ENCODE data around the gene HSPA14.

HSPA14 gene

DNA sequence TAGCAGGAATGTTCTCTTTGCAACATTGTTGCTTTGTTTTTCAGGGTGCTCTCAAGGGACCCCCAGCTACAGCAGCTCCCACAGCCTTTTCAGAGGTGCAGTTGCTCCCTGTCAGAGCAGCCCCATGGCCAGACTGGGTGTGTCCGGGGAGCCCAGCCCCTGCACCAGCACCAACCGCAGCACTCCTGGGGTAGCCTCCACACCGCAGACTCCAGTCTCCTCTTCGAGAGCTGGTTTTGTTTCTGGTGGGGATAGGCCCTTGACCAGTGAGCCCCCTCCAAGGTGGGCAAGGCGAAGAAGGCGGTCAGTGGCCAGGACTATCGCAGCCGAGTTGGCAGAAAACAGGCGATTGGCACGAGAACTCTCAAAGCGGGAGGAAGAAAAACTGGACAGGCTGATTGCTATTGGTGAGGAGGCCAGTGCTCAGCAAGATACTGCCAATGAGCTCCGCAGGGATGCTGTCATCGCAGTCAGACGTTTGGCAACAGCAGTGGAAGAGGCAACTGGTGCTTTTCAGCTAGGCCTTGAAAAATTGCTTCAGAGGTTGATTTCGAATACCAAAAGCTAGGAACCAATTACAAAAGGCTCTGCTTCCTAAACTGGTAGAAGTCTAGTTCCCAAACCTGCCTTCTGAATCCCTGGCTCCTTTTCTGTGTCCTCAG, 5.4 kb downstream of the HSPA14 start:
- Histone ChIP-seq H3K9ac (ENCODE audit: low read depth, low read length) (no peak overlapping the region), H3K27me3 (ENCODE audit: insufficient read depth, low read length, poor library complexity) (no peaks in the 10 kb centered on the region), H3K4me2 (ENCODE audit: insufficient read depth, low read length) (no peak overlapping the region), H4K20me1 (ENCODE audit: insufficient read depth, low read length) (peaks cover 58% of the 10 kb centered on the region), H3K4me1 (ENCODE audit: insufficient read depth, low read length) (peaks cover 16% of the 10 kb centered on the region), H3K4me3 (ENCODE audit: low read depth in 1 of 2, low read length in 2 of 2) (no peak overlapping the region), H3K36me3 (ENCODE audit: insufficient read depth, low read length) (peaks cover 61% of the 10 kb centered on the region), H3K9me3 (ENCODE audit: insufficient read depth, low read length, severe bottlenecking) (no peaks in the 10 kb centered on the region), H3K27ac (ENCODE audit: low read length) (no peak overlapping the region), H2AFZ (ENCODE audit: low read depth, low read length) (no peak overlapping the region), H3K79me2 (ENCODE audit: insufficient read depth, low read length) (peaks cover 66% of the 10 kb centered on the region)
- no peak for TF ChIP-seq EZH2 (IDR thresholded peaks at IDR 0.05; ENCODE audit: borderline replicate concordance, low read depth, low read length, severe bottlenecking)
- TF ChIP-seq, protein P1, sequence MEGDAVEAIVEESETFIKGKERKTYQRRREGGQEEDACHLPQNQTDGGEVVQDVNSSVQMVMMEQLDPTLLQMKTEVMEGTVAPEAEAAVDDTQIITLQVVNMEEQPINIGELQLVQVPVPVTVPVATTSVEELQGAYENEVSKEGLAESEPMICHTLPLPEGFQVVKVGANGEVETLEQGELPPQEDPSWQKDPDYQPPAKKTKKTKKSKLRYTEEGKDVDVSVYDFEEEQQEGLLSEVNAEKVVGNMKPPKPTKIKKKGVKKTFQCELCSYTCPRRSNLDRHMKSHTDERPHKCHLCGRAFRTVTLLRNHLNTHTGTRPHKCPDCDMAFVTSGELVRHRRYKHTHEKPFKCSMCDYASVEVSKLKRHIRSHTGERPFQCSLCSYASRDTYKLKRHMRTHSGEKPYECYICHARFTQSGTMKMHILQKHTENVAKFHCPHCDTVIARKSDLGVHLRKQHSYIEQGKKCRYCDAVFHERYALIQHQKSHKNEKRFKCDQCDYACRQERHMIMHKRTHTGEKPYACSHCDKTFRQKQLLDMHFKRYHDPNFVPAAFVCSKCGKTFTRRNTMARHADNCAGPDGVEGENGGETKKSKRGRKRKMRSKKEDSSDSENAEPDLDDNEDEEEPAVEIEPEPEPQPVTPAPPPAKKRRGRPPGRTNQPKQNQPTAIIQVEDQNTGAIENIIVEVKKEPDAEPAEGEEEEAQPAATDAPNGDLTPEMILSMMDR (IDR thresholded peaks at IDR 0.05; ENCODE audit: borderline replicate concordance, extremely low read depth, low read length, poor library complexity, severe bottlenecking) = no peak
- ATAC-seq (ENCODE audit: insufficient read depth, low read depth) (no peak), DNase-seq (no peak)

DNA sequence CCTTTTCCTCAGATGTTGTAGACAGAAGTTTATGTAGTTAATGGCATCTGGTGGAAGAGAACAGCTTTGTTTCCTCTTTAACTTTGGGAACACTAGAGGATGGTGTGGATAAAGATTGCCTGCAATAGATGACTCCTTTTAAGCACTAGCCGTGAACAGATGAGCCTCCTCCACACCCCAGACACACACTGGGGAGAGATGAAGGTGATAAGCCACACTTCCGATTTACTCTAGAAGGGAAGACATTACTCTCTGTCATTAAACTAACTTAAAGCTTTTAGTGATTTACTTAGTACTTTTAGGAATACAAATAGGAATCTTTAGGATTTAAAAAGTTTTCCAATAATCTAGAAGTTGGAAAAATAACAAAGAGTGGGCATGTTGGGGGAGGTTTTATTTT, 6.8 kb downstream of the HSPA14 start:
- ATAC-seq (ENCODE audit: insufficient read depth, low read depth) (no peak), DNase-seq (no peak)
- peaks cover 9% of the 10 kb centered on the region; the same call in 1 of the 2 replicates for H3K4me1 ChIP-seq (ENCODE audit: insufficient read depth, low read length)
- H3K9ac ChIP-seq (ENCODE audit: low read depth, low read length) = no peak overlapping the region
- peaks cover 67% of the 10 kb centered on the region for H3K36me3 ChIP-seq (ENCODE audit: insufficient read depth, low read length)
- peaks cover 51% of the 10 kb centered on the region for H3K79me2 ChIP-seq (ENCODE audit: insufficient read depth, low read length)
- no peak for TF ChIP-seq EZH2 (IDR thresholded peaks at IDR 0.05; ENCODE audit: borderline replicate concordance, low read depth, low read length, severe bottlenecking)
- TF ChIP-seq, protein P1 (IDR thresholded peaks at IDR 0.05; ENCODE audit: borderline replicate concordance, extremely low read depth, low read length, poor library complexity, severe bottlenecking) = no peak
- no peaks in the 10 kb centered on the region for H3K9me3 ChIP-seq (ENCODE audit: insufficient read depth, low read length, severe bottlenecking)
- no peak overlapping the region for H3K4me3 ChIP-seq (ENCODE audit: low read depth in 1 of 2, low read length in 2 of 2)
- H3K27me3 ChIP-seq (ENCODE audit: insufficient read depth, low read length, poor library complexity) = no peaks in the 10 kb centered on the region
- H3K27ac ChIP-seq (ENCODE audit: low read length) = no peak overlapping the region
- no peak overlapping the region for H3K4me2 ChIP-seq (ENCODE audit: insufficient read depth, low read length)
- no peak overlapping the region for H2AFZ ChIP-seq (ENCODE audit: low read depth, low read length)
- peaks cover 46% of the 10 kb centered on the region for H4K20me1 ChIP-seq (ENCODE audit: insufficient read depth, low read length)

DNA sequence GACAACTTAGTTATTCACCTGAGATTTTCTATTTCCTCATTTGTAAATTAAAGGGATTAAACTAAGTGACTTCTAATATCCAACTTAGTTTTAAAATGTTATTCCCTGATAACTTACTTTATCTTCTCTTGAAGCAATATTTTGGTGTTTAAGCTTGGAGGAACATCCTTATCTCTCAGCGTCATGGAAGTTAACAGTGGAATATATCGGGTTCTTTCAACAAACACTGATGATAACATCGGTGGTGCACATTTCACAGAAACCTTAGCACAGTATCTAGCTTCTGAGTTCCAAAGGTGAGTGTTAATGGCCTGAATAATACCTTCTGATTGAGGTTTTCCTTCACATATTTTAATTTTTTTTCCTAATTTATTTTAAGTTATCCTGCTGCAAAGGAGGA, 14.1 kb downstream of the HSPA14 start:
- H3K27me3 ChIP-seq (ENCODE audit: insufficient read depth, low read length, poor library complexity) = no peaks in the 10 kb centered on the region
- DNase-seq (no peak), ATAC-seq (ENCODE audit: insufficient read depth, low read depth) (no peak)
- no peak overlapping the region for H3K27ac ChIP-seq (ENCODE audit: low read length)
- no peak overlapping the region for H3K4me3 ChIP-seq (ENCODE audit: low read depth in 1 of 2, low read length in 2 of 2)
- H4K20me1 ChIP-seq (ENCODE audit: insufficient read depth, low read length) = no peaks in the 10 kb centered on the region; the same call in 1 of the 2 replicates
- H3K9me3 ChIP-seq (ENCODE audit: insufficient read depth, low read length, severe bottlenecking) = no peaks in the 10 kb centered on the region
- peaks cover 67% of the 10 kb centered on the region for H3K36me3 ChIP-seq (ENCODE audit: insufficient read depth, low read length)
- H3K9ac ChIP-seq (ENCODE audit: low read depth, low read length) = no peak overlapping the region
- no peak for TF ChIP-seq EZH2 (IDR thresholded peaks at IDR 0.05; ENCODE audit: borderline replicate concordance, low read depth, low read length, severe bottlenecking)
- TF ChIP-seq, protein P1 (IDR thresholded peaks at IDR 0.05; ENCODE audit: borderline replicate concordance, extremely low read depth, low read length, poor library complexity, severe bottlenecking) = no peak
- H2AFZ ChIP-seq (ENCODE audit: low read depth, low read length) = no peak overlapping the region
- H3K4me2 ChIP-seq (ENCODE audit: insufficient read depth, low read length) = no peak overlapping the region
- H3K79me2 ChIP-seq (ENCODE audit: insufficient read depth, low read length) = no peaks in the 10 kb centered on the region
- no peaks in the 10 kb centered on the region for H3K4me1 ChIP-seq (ENCODE audit: insufficient read depth, low read length)

Data from DND-41 (cell line).